ENCODE data around the gene LIPA.

GRCh38 chr10:89283936-89284475, 32.4 kb upstream of the LIPA start:
- TF ChIP-seq POLR2AphosphoS5 (IDR thresholded peaks at IDR 0.05; ENCODE audit: low read depth, low read length) (no peak), POLR2A (IDR thresholded peaks at IDR 0.05; ENCODE audit: low read depth, low read length) (no peak)
